Neural cell (in vitro differentiated cells): Measurements from ENCODE around the gene SSR4. TPM values are rescaled to one million over a fixed set of nuclear protein-coding genes. Genes with fewer than 3 reads are reported as not detected.
"Not testable (repeated sequence)": the region's sequence is repeated elsewhere in the genome, so short reads cannot be mapped to it uniquely, and the experiment has no call there.

Experiments
- H2AFZ ChIP-seq: fragments of 200-600, 300-800 bp; sonication (generic), shearing (Covaris generic); 2 replicates; pipeline ENCODE4 v1.6.0; 2014; ENCODE audit warnings: low read depth, mild to moderate bottlenecking, antibody characterized with exemption, low read length, moderate library complexity
- H3F3A ChIP-seq: fragments of 200-600 bp; shearing (Covaris generic); 2 replicates; pipeline ENCODE4 v1.6.1; 2016; ENCODE audit warnings: mild to moderate bottlenecking, moderate library complexity, mixed read lengths, antibody characterized with exemption, low read length; ENCODE audit not compliant: insufficient read depth, poor library complexity, severe bottlenecking
- H3K27ac ChIP-seq: fragments of 200-600, 300-800 bp; sonication (generic), shearing (Covaris generic); 2 replicates; pipeline ENCODE4 v1.5.1; 2014; ENCODE audit warnings: mild to moderate bottlenecking, low read length, moderate library complexity
- H3K27me3 ChIP-seq: fragments of 300-800, 200-600 bp; sonication (generic), shearing (Covaris generic); 2 replicates; pipeline ENCODE4 v1.6.0; 2014; ENCODE audit warnings: mild to moderate bottlenecking, low read depth, low read length, moderate library complexity; ENCODE audit not compliant: insufficient read depth
- H3K36me3 ChIP-seq: fragments of 300-800, 200-600 bp; sonication (generic), shearing (Covaris generic); 2 replicates; pipeline ENCODE4 v1.5.1; 2014; ENCODE audit warnings: mild to moderate bottlenecking, antibody characterized with exemption, low read length, moderate library complexity; ENCODE audit not compliant: insufficient read depth
- H3K4me2 ChIP-seq: fragments of 300-800, 200-600 bp; sonication (generic), shearing (Covaris generic); 2 replicates; pipeline ENCODE4 v1.6.0; 2014; ENCODE audit warnings: mild to moderate bottlenecking, low read length
- H3K4me3 ChIP-seq: fragments of 300-800, 200-600 bp; sonication (generic), shearing (Covaris generic); 2 replicates; pipeline ENCODE4 v1.5.1; 2014; ENCODE audit warnings: mild to moderate bottlenecking, low read length, moderate library complexity
- H3K79me2 ChIP-seq: fragments of 200-600 bp; shearing (Covaris generic); replicated peaks from 2 replicates; pipeline ENCODE4 v1.6.0; 2014; ENCODE audit warnings: mild to moderate bottlenecking, low read length, moderate library complexity; ENCODE audit not compliant: insufficient read depth
- H3K9ac ChIP-seq: fragments of 300-800, 200-600 bp; sonication (generic), shearing (Covaris generic); 2 replicates; pipeline ENCODE4 v1.6.1; 2016; ENCODE audit warnings: mild to moderate bottlenecking, low read length, mixed read lengths
- H3K9me2 ChIP-seq: fragments of 200-600 bp; shearing (Covaris generic); 2 replicates; pipeline ENCODE4 v1.6.1; 2016; ENCODE audit warnings: mild to moderate bottlenecking, low read length, mixed read lengths; ENCODE audit not compliant: insufficient read depth
- H3K9me3 ChIP-seq: fragments of 200-600, 300-800 bp; sonication (generic), shearing (Covaris generic); 2 replicates; pipeline ENCODE4 v1.6.1; 2016; ENCODE audit warnings: mild to moderate bottlenecking, mixed run types, low read length, moderate library complexity, mixed read lengths
- H4K20me1 ChIP-seq: fragments of 200-600 bp; shearing (Covaris generic); 2 replicates; pipeline ENCODE4 v1.6.1; 2016; ENCODE audit warnings: mild to moderate bottlenecking, mixed run types; ENCODE audit not compliant: insufficient read depth
- CTCF ChIP-seq: fragments of 450-650 bp; IDR thresholded peaks from 2 replicates; pipeline ENCODE4 v1.5.1; 2014; ENCODE audit warnings: antibody characterized with exemption, mild to moderate bottlenecking, moderate library complexity; ENCODE audit not compliant: poor library complexity, severe bottlenecking
- EP300 ChIP-seq: fragments of 450-650 bp; conservative IDR thresholded peaks from 2 replicates; pipeline ENCODE4 v1.6.1; 2014; ENCODE audit warnings: antibody characterized with exemption, mild to moderate bottlenecking, moderate library complexity; ENCODE audit not compliant: poor library complexity, severe bottlenecking
- EZH2 ChIP-seq: fragments of 200-600, 300-800 bp; shearing (Covaris generic), sonication (generic); IDR thresholded peaks from 2 replicates; pipeline ENCODE4 v1.6.1; 2014; ENCODE audit warnings: antibody characterized with exemption, low read length, borderline replicate concordance, mild to moderate bottlenecking; ENCODE audit not compliant: insufficient read depth, poor library complexity, severe bottlenecking
- MXI1 ChIP-seq: fragments of 450-650 bp; conservative IDR thresholded peaks from 2 replicates; pipeline ENCODE4 v1.6.1; 2014; ENCODE audit warnings: antibody characterized with exemption, mild to moderate bottlenecking; ENCODE audit not compliant: poor library complexity, severe bottlenecking
- POLR2AphosphoS5 ChIP-seq: IDR thresholded peaks from 2 replicates; pipeline ENCODE4 v1.6.1; 2012
- RAD21 ChIP-seq: fragments of 450-650 bp; conservative IDR thresholded peaks from 2 replicates; pipeline ENCODE4 v1.6.1; 2014; ENCODE audit warnings: antibody characterized with exemption, mild to moderate bottlenecking, moderate library complexity
- SMC3 ChIP-seq: fragments of 450-650 bp; conservative IDR thresholded peaks from 2 replicates; pipeline ENCODE4 v1.6.1; 2014; ENCODE audit warnings: antibody characterized with exemption, mild to moderate bottlenecking, moderate library complexity; ENCODE audit not compliant: poor library complexity
- TAF1 ChIP-seq: IDR thresholded peaks from 2 replicates; pipeline ENCODE4 v1.6.1; 2012; ENCODE audit warnings: low read depth
- polyA minus RNA-seq: library from RNA; depleted of rRNA, polyadenylated mRNA; stranded (reverse); fragments of >200 nt; gene quantifications from 2 replicates; pipeline ENCODE4 v1.2.3, GENCODE V29; 2014
- polyA plus RNA-seq: library from polyadenylated mRNA; depleted of rRNA; stranded (reverse); fragments of >200 nt; gene quantifications from 2 replicates; pipeline ENCODE4 v1.2.3, GENCODE V29; 2014
- TF ChIP-seq, protein P1 (sequence below): IDR thresholded peaks from 2 replicates; pipeline ENCODE4 v1.6.1; 2012; ENCODE audit warnings: borderline replicate concordance

Gene SSR4
- polyA plus RNA-seq = 186 and 192 TPM in 2 replicates
- 71.1 and 85.2 TPM in 2 replicates for polyA minus RNA-seq

GRCh38 chrX:153794018-153794896, at the start of gene SSR4, which contains the start of gene IDH3G:
TSS of gene SSR4 (plus strand) at chrX:153794668. CDS start at chrX:153794688, 20 bp downstream.
TSS of gene IDH3G (minus strand) at chrX:153794375. CDS start at chrX:153794326, 49 bp downstream.
- TF ChIP-seq EP300 (peak; percentile 56), POLR2AphosphoS5 (peak; percentile 84), EZH2 (no peak), RAD21 (peak; percentile 52), TAF1 (peak; percentile 83), SMC3 (peak; percentile 61), MXI1 (peak; percentile 76), CTCF (peak; percentile 70)
- TF ChIP-seq, protein P1, sequence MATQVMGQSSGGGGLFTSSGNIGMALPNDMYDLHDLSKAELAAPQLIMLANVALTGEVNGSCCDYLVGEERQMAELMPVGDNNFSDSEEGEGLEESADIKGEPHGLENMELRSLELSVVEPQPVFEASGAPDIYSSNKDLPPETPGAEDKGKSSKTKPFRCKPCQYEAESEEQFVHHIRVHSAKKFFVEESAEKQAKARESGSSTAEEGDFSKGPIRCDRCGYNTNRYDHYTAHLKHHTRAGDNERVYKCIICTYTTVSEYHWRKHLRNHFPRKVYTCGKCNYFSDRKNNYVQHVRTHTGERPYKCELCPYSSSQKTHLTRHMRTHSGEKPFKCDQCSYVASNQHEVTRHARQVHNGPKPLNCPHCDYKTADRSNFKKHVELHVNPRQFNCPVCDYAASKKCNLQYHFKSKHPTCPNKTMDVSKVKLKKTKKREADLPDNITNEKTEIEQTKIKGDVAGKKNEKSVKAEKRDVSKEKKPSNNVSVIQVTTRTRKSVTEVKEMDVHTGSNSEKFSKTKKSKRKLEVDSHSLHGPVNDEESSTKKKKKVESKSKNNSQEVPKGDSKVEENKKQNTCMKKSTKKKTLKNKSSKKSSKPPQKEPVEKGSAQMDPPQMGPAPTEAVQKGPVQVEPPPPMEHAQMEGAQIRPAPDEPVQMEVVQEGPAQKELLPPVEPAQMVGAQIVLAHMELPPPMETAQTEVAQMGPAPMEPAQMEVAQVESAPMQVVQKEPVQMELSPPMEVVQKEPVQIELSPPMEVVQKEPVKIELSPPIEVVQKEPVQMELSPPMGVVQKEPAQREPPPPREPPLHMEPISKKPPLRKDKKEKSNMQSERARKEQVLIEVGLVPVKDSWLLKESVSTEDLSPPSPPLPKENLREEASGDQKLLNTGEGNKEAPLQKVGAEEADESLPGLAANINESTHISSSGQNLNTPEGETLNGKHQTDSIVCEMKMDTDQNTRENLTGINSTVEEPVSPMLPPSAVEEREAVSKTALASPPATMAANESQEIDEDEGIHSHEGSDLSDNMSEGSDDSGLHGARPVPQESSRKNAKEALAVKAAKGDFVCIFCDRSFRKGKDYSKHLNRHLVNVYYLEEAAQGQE = peak; percentile 65
- no peaks in the 10 kb centered on the region for H3K9me2 ChIP-seq
- no peaks in the 10 kb centered on the region for H3K27me3 ChIP-seq
- no peaks in the 10 kb centered on the region for H4K20me1 ChIP-seq
- peak within 1 kb of the TSS; percentile 83 for H3K4me3 ChIP-seq
- no peaks in the 10 kb centered on the region for H3F3A ChIP-seq
- H3K79me2 ChIP-seq = peaks cover 37% of the 10 kb centered on the region
- H3K9ac ChIP-seq = peak within 1 kb of the TSS; percentile 95
- no peaks in the 10 kb centered on the region for H3K9me3 ChIP-seq
- H3K27ac ChIP-seq = peak within 1 kb of the TSS; percentile 95
- H2AFZ ChIP-seq = peak within 1 kb of the TSS; percentile 21
- H3K36me3 ChIP-seq = no peaks in the 10 kb centered on the region
- peak within 1 kb of the TSS; percentile 62 for H3K4me2 ChIP-seq

- not testable (repeated sequence) for H3K9me2 ChIP-seq, H3K9ac ChIP-seq, H3K4me2 ChIP-seq, H3K27ac ChIP-seq, H3F3A ChIP-seq, H2AFZ ChIP-seq, H3K9me3 ChIP-seq, H3K36me3 ChIP-seq, H3K4me3 ChIP-seq, H4K20me1 ChIP-seq, H3K79me2 ChIP-seq, H3K27me3 ChIP-seq
Observed at GRCh38 chrX:153745067-153745433, 49.4 kb upstream of the SSR4 start.
